Measurements from ENCODE around the gene MPHOSPH6. TPM values are rescaled to one million over a fixed set of nuclear protein-coding genes. Genes with fewer than 3 reads are reported as not detected.
A peak's percentile ranks its signal among the peaks of the same experiment; 100 is the strongest.

MPHOSPH6 gene
- total and polyA plus RNA-seq, 2 of the 4 experiments (the other 2 are of a cell fraction): 5.4 to 15.5 TPM

GRCh38 chr16:82157534-82157812 lies 12.6 kb downstream of the MPHOSPH6 start:
- Histone ChIP-seq H3K9me3 (ENCODE audit: control insufficient read depth, insufficient read depth, low read length) (no peaks in the 10 kb centered on the region), H2BK20ac (ENCODE audit: low read depth, low read length) (no peak overlapping the region), H3K9ac (ENCODE audit: low read depth, low read length) (no peak overlapping the region), H3K18ac (ENCODE audit: low read depth, low read length) (no peak overlapping the region; the same call in 1 of the 2 replicates), H4K91ac (ENCODE audit: insufficient read depth, low read depth, low read length) (no peak overlapping the region), H3K14ac (replicated peaks; ENCODE audit: low read depth, low read length) (no peak overlapping the region), H2BK15ac (ENCODE audit: low read depth, low read length) (no peak overlapping the region), H2BK120ac (ENCODE audit: low read depth, low read length) (peak overlapping the region; percentile 29; the same call in 1 of the 2 replicates), H2AK5ac (ENCODE audit: low read depth, low read length) (no peak overlapping the region), H2AK9ac (replicated peaks; ENCODE audit: low read depth, low read length, poor library complexity) (no peak overlapping the region), H3K36me3 (ENCODE audit: control insufficient read depth, insufficient read depth, low read length) (peaks cover 27% of the 10 kb centered on the region), H3K4me3 (ENCODE audit: insufficient read depth, low read depth, low read length) (no peak overlapping the region), H3K4me2 (ENCODE audit: low read depth, low read length) (no peak overlapping the region), H3K79me1 (ENCODE audit: low read depth in 1 of 2, low read length in 2 of 2) (peaks cover 18 to 42% of the 10 kb centered on the region in 2 experiments), H4K20me1 (ENCODE audit: insufficient read depth, low read length) (peaks cover 7% of the 10 kb centered on the region; the same call in 1 of the 2 replicates), H3K9me1 (ENCODE audit: insufficient read depth, low read length) (peaks cover 4% of the 10 kb centered on the region), H4K5ac (ENCODE audit: low read depth, low read length) (no peak overlapping the region; the same call in 1 of the 2 replicates), H3K27me3 (ENCODE audit: control insufficient read depth, insufficient read depth, low read length) (no peaks in the 10 kb centered on the region), H4K8ac (ENCODE audit: low read depth in 2 of 2, low read length in 2 of 2) (no peak overlapping the region; a peak in 1 of 4 replicates), H3K56ac (ENCODE audit: extremely low read depth, insufficient read depth, low read length) (no peak overlapping the region), H2AFZ (replicated peaks; ENCODE audit: low read length, poor library complexity) (no peak overlapping the region), H3K23ac (ENCODE audit: low read depth, low read length) (no peak overlapping the region), H3K4ac (ENCODE audit: low read depth, low read length) (no peak overlapping the region), H3K27ac (ENCODE audit: insufficient read depth, low read length) (peak overlapping the region; percentile 71; the same call in 1 of the 2 replicates), H3K4me1 (ENCODE audit: control insufficient read depth, insufficient read depth, low read length) (peaks cover 5% of the 10 kb centered on the region), H2BK5ac (ENCODE audit: low read depth, low read length, poor library complexity, severe bottlenecking) (peak overlapping the region; percentile 43)
- BruUV-seq (replicated peaks): no TSS peak
- no CpG with 5 or more reads among the region's 2 CpGs for WGBS, 2 experiments (ENCODE audit: extremely low coverage in 2 of 2, insufficient read length in 1 of 2)
- dilution Hi-C loops (cut with HindIII; ENCODE audit: low sequenced_read_pairs, unreplicated experiment) (no loop called here), in situ Hi-C loops (cut with MboI; ENCODE audit: low sequenced_read_pairs) (no loop called here), intact Hi-C loops (cut with micrococcal nuclease) (no loop called here)
- POLR2A ChIA-PET (ENCODE audit: unreplicated experiment): no interaction called here
- CTCF ChIA-PET: no interaction called here
- ATAC-seq (ENCODE audit: low read depth): peak; percentile 60
- no peak for DNase-seq
- TF ChIP-seq NFE2L2 (IDR thresholded peaks at IDR 0.05; ENCODE audit: low read depth, low read length) (no peak), MXI1 (IDR thresholded peaks at IDR 0.05; ENCODE audit: borderline replicate concordance, low read depth, low read length) (no peak), CTCF (conservative IDR thresholded peaks at IDR 0.05; ENCODE audit: low read depth, low read length) (no peak), CHD1 (IDR thresholded peaks at IDR 0.05; ENCODE audit: low read depth, low read length) (no peak), RAD21 (IDR thresholded peaks at IDR 0.05; ENCODE audit: low read length) (no peak), MAZ (IDR thresholded peaks at IDR 0.05; ENCODE audit: borderline replicate concordance, low read depth, low read length) (no peak), ELK1 (IDR thresholded peaks at IDR 0.05; ENCODE audit: borderline replicate concordance, low read depth, low read length) (no peak), USF2 (IDR thresholded peaks at IDR 0.05; ENCODE audit: low read depth, low read length) (no peak), POLR2A (IDR thresholded peaks at IDR 0.05; ENCODE audit: low read depth, low read length) (no peak), RCOR1 (IDR thresholded peaks at IDR 0.05; ENCODE audit: insufficient replicate concordance, low read length) (no peak), MAFK (IDR thresholded peaks at IDR 0.05; ENCODE audit: low read depth, low read length) (no peak)

Measured in IMR-90 (cell line).